PC-9 (cell line): ENCODE data around the gene GFM1. TPM values are rescaled to one million over a fixed set of nuclear protein-coding genes. Genes with fewer than 3 reads are reported as not detected.

Experiments
- BruUV-seq: library from RNA; stranded (reverse); fragments of 400-500 nt; replicated peaks from 2 replicates; lab custom pipeline; 2021; lab: Mats Ljungman, UMichigan
- CTCF ChIA-PET: fragments of 300-600 bp; sonication (Branson Sonifier 250); formaldehyde crosslinking; loops from one replicate; lab custom pipeline; 2022; ENCODE audit warnings: antibody characterized with exemption; lab: Charles Lee
- POLR2A ChIA-PET: fragments of 300-600 bp; sonication (Branson Sonifier 250); formaldehyde crosslinking; loops from one replicate; lab custom pipeline; 2022; ENCODE audit warnings: antibody characterized with exemption; ENCODE audit not compliant: unreplicated experiment; lab: Charles Lee
- DNase-seq, 2 experiments: peaks; one replicate each; pipeline versions ENCODE4 v3.0.0 to v3.0.0-alpha.2; 2015 to 2022; ENCODE audit warnings: mixed read lengths in 1 of 2
- H2AFZ ChIP-seq: fragments of 200-600 bp; sonication (generic); 2 replicates; pipeline ENCODE4 v1.8.1; 2017; ENCODE audit warnings: antibody characterized with exemption
- H3F3A ChIP-seq: fragments of 200-600 bp; sonication (generic); 2 replicates; pipeline ENCODE4 v1.8.1; 2017; ENCODE audit warnings: antibody characterized with exemption, mild to moderate bottlenecking, low read depth; ENCODE audit not compliant: insufficient read depth
- H3K27ac ChIP-seq: fragments of 200-600 bp; sonication (generic); 2 replicates; pipeline ENCODE4 v1.6.1; 2016; ENCODE audit warnings: mixed run types
- H3K27me3 ChIP-seq: fragments of 200-600 bp; sonication (generic); 2 replicates; pipeline ENCODE4 v1.6.1; 2016; ENCODE audit warnings: low read depth, mixed run types; ENCODE audit not compliant: insufficient read depth
- H3K36me3 ChIP-seq: fragments of 200-600 bp; sonication (generic); 2 replicates; pipeline ENCODE4 v1.6.1; 2016; ENCODE audit warnings: low read depth, mixed run types
- H3K4me1 ChIP-seq: fragments of 200-600 bp; sonication (generic); replicated peaks from 2 replicates; pipeline ENCODE4 v1.6.1; 2016; ENCODE audit warnings: mixed run types; ENCODE audit not compliant: insufficient read depth
- H3K4me2 ChIP-seq: fragments of 200-600 bp; sonication (generic); 2 replicates; pipeline ENCODE4 v1.6.1; 2017; ENCODE audit warnings: mixed run types
- H3K4me3 ChIP-seq: fragments of 200-600 bp; sonication (generic); 2 replicates; pipeline ENCODE4 v1.6.1; 2016; ENCODE audit warnings: mixed run types
- H3K79me2 ChIP-seq: fragments of 200-600 bp; sonication (generic); 2 replicates; pipeline ENCODE4 v1.6.1; 2017; ENCODE audit warnings: low read depth, mixed run types
- H3K9me2 ChIP-seq: fragments of 200-600 bp; sonication (generic); 2 replicates; pipeline ENCODE4 v1.8.1; 2017; ENCODE audit warnings: mild to moderate bottlenecking; ENCODE audit not compliant: insufficient read depth
- H3K9me3 ChIP-seq: fragments of 200-600 bp; sonication (generic); 2 replicates; pipeline ENCODE4 v1.8.1; 2016; ENCODE audit warnings: low read depth; ENCODE audit not compliant: insufficient read depth
- H4K20me1 ChIP-seq: fragments of 200-600 bp; sonication (generic); 2 replicates; pipeline ENCODE4 v1.8.1; 2017; ENCODE audit not compliant: insufficient read depth
- CTCF ChIP-seq: fragments of 200-600 bp; sonication (generic); conservative IDR thresholded peaks from 2 replicates; pipeline ENCODE4 v1.6.1; 2017; ENCODE audit warnings: mixed run types, antibody characterized with exemption, mild to moderate bottlenecking, moderate library complexity
- EZH2 ChIP-seq: fragments of 200-600 bp; sonication (generic); IDR thresholded peaks from 2 replicates; pipeline ENCODE4 v1.8.0; 2017; ENCODE audit warnings: antibody characterized with exemption, low read depth
- intact Hi-C: fragments of 100-400 bp; cut with micrococcal nuclease; formaldehyde crosslinking; loops from one replicate; pipeline ENCODE4 v1.10.0; 2022; ENCODE audit not compliant: unreplicated experiment
- total RNA-seq: library from RNA; stranded (reverse); gene quantifications from 2 replicates; pipeline ENCODE4 v1.2.3, GENCODE V29; 2021

GFM1 gene
- total RNA-seq, 1 experiment from 2014 or later = 43.0 TPM

- TF ChIP-seq CTCF (peak; percentile 48), EZH2 (no peak)
- Histone ChIP-seq H3K79me2 (peaks cover 76% of the 10 kb centered on the region), H3K9me3 (no peaks in the 10 kb centered on the region), H3K36me3 (peaks cover 9% of the 10 kb centered on the region; the same call in 1 of the 2 replicates), H3K4me1 (peaks cover 74% of the 10 kb centered on the region), H3K27ac (peak overlapping the region; percentile 78), H3K4me2 (peak overlapping the region; percentile 81), H3F3A (peaks cover 59% of the 10 kb centered on the region), H4K20me1 (no peaks in the 10 kb centered on the region), H2AFZ (no peak overlapping the region), H3K27me3 (no peaks in the 10 kb centered on the region), H3K9me2 (no peaks in the 10 kb centered on the region), H3K4me3 (peak overlapping the region; percentile 30; the same call in 1 of the 2 replicates)
- no peak for DNase-seq
- ChIA-PET POLR2A (interaction anchor here (0.7 kb wide), 1 partner anchor 62 kb away, joined by 4 read pairs; no protein-coding TSS in a partner anchor), CTCF (interaction anchor here (0.7 to 2.6 kb wide), 11 partner anchors 14 to 188 kb away, joined by 3 to 53 read pairs (median 4); partner anchors contain the start of genes GFM1 and MFSD1)
- intact Hi-C loops = loop anchor here (5.0 kb wide), 2 partner anchors 156 to 534 kb away; partner anchors contain the start of gene MLF1
- BruUV-seq = no TSS peak
Measured at GRCh38 chr3:158728061-158728377, 83.7 kb downstream of the GFM1 start.

- peak in 1 of 2 experiments; percentile 21 for DNase-seq
- Histone ChIP-seq H2AFZ (no peak overlapping the region), H3K4me2 (peak overlapping the region; percentile 81), H3F3A (peaks cover 55% of the 10 kb centered on the region), H3K79me2 (peaks cover 71% of the 10 kb centered on the region), H3K27me3 (no peaks in the 10 kb centered on the region), H3K36me3 (peaks cover 9% of the 10 kb centered on the region; the same call in 1 of the 2 replicates), H3K9me2 (no peaks in the 10 kb centered on the region), H3K9me3 (no peaks in the 10 kb centered on the region), H3K4me1 (peaks cover 72% of the 10 kb centered on the region), H3K4me3 (peak overlapping the region; percentile 33; the same call in 1 of the 2 replicates), H4K20me1 (no peaks in the 10 kb centered on the region), H3K27ac (peak overlapping the region; percentile 78)
- BruUV-seq = no TSS peak
- no peak for TF ChIP-seq EZH2
- TF ChIP-seq CTCF = no peak
- POLR2A ChIA-PET = no interaction called here
- intact Hi-C loops = loop anchor here (5.0 kb wide), 2 partner anchors 157 to 533 kb away; partner anchors contain the start of gene MLF1
- CTCF ChIA-PET = interaction anchor here (2.6 kb wide), 1 partner anchor 70 kb away, joined by 12 read pairs; no protein-coding TSS in a partner anchor
Measured at GRCh38 chr3:158728851-158729250, 84.5 kb downstream of the GFM1 start.

GRCh38 chr3:158731486-158731885 lies 87.2 kb downstream of the GFM1 start:
- H3K36me3 ChIP-seq = 0 out of 2 replicates have a peak, but pooled peaks cover 13% of the 10 kb centered on the region
- ChIA-PET CTCF (interaction anchor here (0.5 kb wide), 1 partner anchor 25 kb away, joined by 7 read pairs; no protein-coding TSS in a partner anchor), POLR2A (no interaction called here)
- intact Hi-C loops = no loop called here
- H3K27me3 ChIP-seq = no peaks in the 10 kb centered on the region
- peaks cover 50% of the 10 kb centered on the region for H3K79me2 ChIP-seq
- H3K9me2 ChIP-seq = no peaks in the 10 kb centered on the region
- H3F3A ChIP-seq = peaks cover 29% of the 10 kb centered on the region
- peak in 1 of 2 experiments; percentile 44 for DNase-seq
- peak overlapping the region; percentile 65 for H3K27ac ChIP-seq
- no peaks in the 10 kb centered on the region for H4K20me1 ChIP-seq
- peak overlapping the region; percentile 30; the same call in 1 of the 2 replicates for H2AFZ ChIP-seq
- peak overlapping the region; percentile 81 for H3K4me2 ChIP-seq
- TF ChIP-seq EZH2 = no peak
- no peak for TF ChIP-seq CTCF
- peak overlapping the region; percentile 58 for H3K4me3 ChIP-seq
- no peaks in the 10 kb centered on the region for H3K9me3 ChIP-seq
- no TSS peak for BruUV-seq
- H3K4me1 ChIP-seq = peaks cover 50% of the 10 kb centered on the region
